Kidney (tissue), 14 donors: Measurements from ENCODE around the gene ANKRD12. TPM values are rescaled to one million over a fixed set of nuclear protein-coding genes. Genes with fewer than 3 reads are reported as not detected.

Experiments used
- DNase-seq, 5 donors: peaks; one replicate each; pipeline ENCODE4 v3.0.0-alpha.2; 2013 to 2020
- FAIRE-seq: peaks from 2 replicates; lab custom pipeline; 2012; peaks lifted over from hg19 to GRCh38; lab: Jason Lieb, UNC
- H3K27ac ChIP-seq, 2 donors: one replicate each; pipeline ENCODE4 v1.7.0; 2013; ENCODE audit warnings: low read depth in 2 of 2, low read length in 2 of 2, inconsistent platforms in 1 of 2
- H3K27me3 ChIP-seq: one replicate; pipeline ENCODE4 v1.7.1; 2013; ENCODE audit warnings: low read length, inconsistent platforms; ENCODE audit not compliant: control insufficient read depth, insufficient read depth
- H3K36me3 ChIP-seq, 3 donors: one replicate each; pipeline versions ENCODE4 v1.7.0 to v1.7.1; 2013; ENCODE audit warnings: low read length in 3 of 3, control low read depth in 1 of 3, inconsistent platforms in 1 of 3; ENCODE audit not compliant: insufficient read depth in 3 of 3, control insufficient read depth in 2 of 3
- H3K4me1 ChIP-seq, 3 donors: one replicate each; pipeline versions ENCODE4 v1.7.0 to v1.7.1; 2013; ENCODE audit warnings: low read length in 3 of 3, inconsistent platforms in 1 of 3, low read depth in 1 of 3; ENCODE audit not compliant: control insufficient read depth in 2 of 3, insufficient read depth in 2 of 3
- H3K4me3 ChIP-seq, 3 donors: one replicate each; pipeline versions ENCODE4 v1.7.0 to v1.8.1; 2013; ENCODE audit warnings: low read length in 3 of 3, control low read depth in 1 of 3, inconsistent platforms in 1 of 3
- H3K9ac ChIP-seq, 3 donors: one replicate each; pipeline versions ENCODE4 v1.7.0 to v1.7.1; 2013; ENCODE audit warnings: low read length in 3 of 3, control low read depth in 1 of 3, inconsistent platforms in 1 of 3
- H3K9me3 ChIP-seq, 3 donors: one replicate each; pipeline versions ENCODE4 v1.7.0 to v1.7.1; 2013; ENCODE audit warnings: low read length in 3 of 3, control low read depth in 1 of 3, inconsistent platforms in 1 of 3; ENCODE audit not compliant: control insufficient read depth in 2 of 3, insufficient read depth in 1 of 3
- intact Hi-C: fragments of 100-400 bp; cut with DNase I; formaldehyde crosslinking; loops from one replicate; pipeline ENCODE4 v1.11.1; 2022
- polyA plus RNA-seq: library from polyadenylated mRNA; stranded (reverse); fragments of 350-450 nt; fragmentation: Illumina TruSeq; extraction: RNeasy Lipid Tissue Mini Kit (QIAGEN cat#74804); gene quantifications from one replicate; pipeline ENCODE4 v1.2.3, GENCODE V29; 2014; ENCODE audit warnings: low read depth, low replicate concordance; ENCODE audit not compliant: insufficient read depth
- total RNA-seq: library from RNA; stranded (reverse); fragmentation: NEBNext Ultra II Directional; extraction: Animal tissue kit (Norgen Biotek cat#: 25700); gene quantifications from one replicate; pipeline ENCODE4 v1.2.1, GENCODE V29; 2021
- TF ChIP-seq, protein P1 (sequence below): IDR thresholded peaks from 3 replicates; pipeline ENCODE4 v1.5.1; 2012; ENCODE audit warnings: mild to moderate bottlenecking, moderate library complexity, borderline replicate concordance; ENCODE audit not compliant: insufficient read depth; ENCODE audit errors: extremely low read depth
- donor health status: control.
- donor health status: control.
- donor health status: control.
- donor health status: control.
- donor health status: control.
- donor health status: DM: yes; HTN: yes; CAD: no.
- donor health status: Normal renal cell carcinoma (clear cell type).

Gene ANKRD12
- total and polyA plus RNA-seq, 2 donors from 2014 or later: 3.9 to 81.8 TPM

- Histone ChIP-seq H3K27me3 (no peaks in the 10 kb centered on the region), H3K4me1 (no peaks in the 10 kb centered on the region), H3K27ac (no peak overlapping the region), H3K9ac (no peak overlapping the region), H3K9me3 (no peaks in the 10 kb centered on the region), H3K4me3 (no peak overlapping the region), H3K36me3 (peaks cover 0 to 6% (median 4%) of the 10 kb centered on the region in 3 donors)
- no peak for DNase-seq
- no peak for FAIRE-seq
- intact Hi-C loops: no loop called here
- TF ChIP-seq, protein P1, sequence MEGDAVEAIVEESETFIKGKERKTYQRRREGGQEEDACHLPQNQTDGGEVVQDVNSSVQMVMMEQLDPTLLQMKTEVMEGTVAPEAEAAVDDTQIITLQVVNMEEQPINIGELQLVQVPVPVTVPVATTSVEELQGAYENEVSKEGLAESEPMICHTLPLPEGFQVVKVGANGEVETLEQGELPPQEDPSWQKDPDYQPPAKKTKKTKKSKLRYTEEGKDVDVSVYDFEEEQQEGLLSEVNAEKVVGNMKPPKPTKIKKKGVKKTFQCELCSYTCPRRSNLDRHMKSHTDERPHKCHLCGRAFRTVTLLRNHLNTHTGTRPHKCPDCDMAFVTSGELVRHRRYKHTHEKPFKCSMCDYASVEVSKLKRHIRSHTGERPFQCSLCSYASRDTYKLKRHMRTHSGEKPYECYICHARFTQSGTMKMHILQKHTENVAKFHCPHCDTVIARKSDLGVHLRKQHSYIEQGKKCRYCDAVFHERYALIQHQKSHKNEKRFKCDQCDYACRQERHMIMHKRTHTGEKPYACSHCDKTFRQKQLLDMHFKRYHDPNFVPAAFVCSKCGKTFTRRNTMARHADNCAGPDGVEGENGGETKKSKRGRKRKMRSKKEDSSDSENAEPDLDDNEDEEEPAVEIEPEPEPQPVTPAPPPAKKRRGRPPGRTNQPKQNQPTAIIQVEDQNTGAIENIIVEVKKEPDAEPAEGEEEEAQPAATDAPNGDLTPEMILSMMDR: no peak
These were observed 86.8 kb downstream of the ANKRD12 start for GRCh38 chr18:9223356-9223755.

DNA sequence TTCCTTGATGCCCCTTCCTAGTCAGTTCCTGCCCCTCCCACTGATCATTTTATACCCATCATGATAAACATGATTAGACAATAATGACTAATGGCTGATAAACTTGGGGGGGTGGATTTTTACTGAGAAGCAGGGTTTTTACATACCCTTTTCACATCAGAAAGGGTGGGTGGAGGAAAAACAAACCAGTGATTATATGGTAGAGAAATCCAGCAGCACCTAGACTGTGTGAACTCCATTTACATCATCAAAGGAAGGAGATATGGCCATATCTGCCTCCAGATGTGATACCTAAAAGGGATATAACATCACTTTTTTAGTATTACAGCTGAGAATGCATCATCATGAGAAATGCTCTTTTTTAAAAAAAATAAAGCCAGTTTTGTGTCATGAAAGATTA is 89.9 kb downstream of the ANKRD12 start:
- Histone ChIP-seq H3K27ac (no peak overlapping the region), H3K27me3 (no peaks in the 10 kb centered on the region), H3K4me3 (no peak overlapping the region), H3K9me3 (no peaks in the 10 kb centered on the region), H3K4me1 (no peaks in the 10 kb centered on the region), H3K36me3 (peaks cover 0 to 6% (median 4%) of the 10 kb centered on the region in 3 donors), H3K9ac (no peak overlapping the region)
- FAIRE-seq: no peak
- TF ChIP-seq, protein P1: no peak
- intact Hi-C loops: no loop called here
- DNase-seq: no peak

- no peak for FAIRE-seq
- intact Hi-C loops: no loop called here
- Histone ChIP-seq H3K4me3 (no peak overlapping the region), H3K4me1 (no peaks in the 10 kb centered on the region), H3K9ac (no peak overlapping the region), H3K27ac (no peak overlapping the region), H3K9me3 (peaks cover 0 to 7% (median 0%) of the 10 kb centered on the region in 3 donors), H3K27me3 (no peaks in the 10 kb centered on the region), H3K36me3 (peaks cover 2 to 7% (median 3%) of the 10 kb centered on the region in 3 donors)
- TF ChIP-seq, protein P1: no peak
- DNase-seq: no peak
These were observed 95.4 kb downstream of the ANKRD12 start for GRCh38 chr18:9231852-9232486.
